ENCODE data around the gene CHRNE.

CHRNE gene

GRCh38 chr17:4902540-4902939 is 358 bp downstream of the CHRNE start:
- Histone ChIP-seq H3K9me3 (no peaks in the 10 kb centered on the region), H3K27ac (peak overlapping the region; percentile 95), H3K4me3 (ENCODE audit: low read depth in 1 of 2, low read length in 1 of 2) (peak overlapping the region in 1 of 2 experiments; percentile 63), H3K36me3 (peaks cover 3% of the 10 kb centered on the region), H3K4me1 (ENCODE audit: control insufficient read depth in 1 of 2, insufficient read depth in 1 of 2, low read depth in 1 of 2, low read length in 1 of 2) (peaks cover 37 to 49% of the 10 kb centered on the region in 2 experiments), H3K27me3 (peaks cover 75% of the 10 kb centered on the region)
- TF ChIP-seq CTCF (IDR thresholded peaks at IDR 0.05): no peak

- Histone ChIP-seq H3K4me1 (ENCODE audit: control insufficient read depth in 1 of 2, insufficient read depth in 1 of 2, low read depth in 1 of 2, low read length in 1 of 2) (peaks cover 37 to 49% of the 10 kb centered on the region in 2 experiments), H3K27ac (peak overlapping the region; percentile 95), H3K36me3 (peaks cover 10% of the 10 kb centered on the region), H3K4me3 (ENCODE audit: low read depth in 1 of 2, low read length in 1 of 2) (peak overlapping the region; percentile 63 to 86), H3K9me3 (no peaks in the 10 kb centered on the region), H3K27me3 (peaks cover 74% of the 10 kb centered on the region)
- no peak for TF ChIP-seq CTCF (IDR thresholded peaks at IDR 0.05)
Measured at GRCh38 chr17:4901648-4902344, 1.1 kb downstream of the CHRNE start.

GRCh38 chr17:4901108-4901647 is 1.7 kb downstream of the CHRNE start:
- H3K36me3 ChIP-seq: peaks cover 16% of the 10 kb centered on the region
- H3K9me3 ChIP-seq: no peaks in the 10 kb centered on the region
- H3K4me1 ChIP-seq (ENCODE audit: control insufficient read depth in 1 of 2, insufficient read depth in 1 of 2, low read depth in 1 of 2, low read length in 1 of 2): peaks cover 37 to 49% of the 10 kb centered on the region in 2 experiments
- H3K27me3 ChIP-seq: peaks cover 68% of the 10 kb centered on the region
- peak overlapping the region; percentile 63 to 86 for H3K4me3 ChIP-seq (ENCODE audit: low read depth in 1 of 2, low read length in 1 of 2)
- no peak for TF ChIP-seq CTCF (IDR thresholded peaks at IDR 0.05)
- H3K27ac ChIP-seq: peak overlapping the region; percentile 95

GRCh38 chr17:4900231-4901107 is 2.4 kb downstream of the CHRNE start:
- Histone ChIP-seq H3K9me3 (no peaks in the 10 kb centered on the region), H3K36me3 (peaks cover 23% of the 10 kb centered on the region), H3K27ac (peak overlapping the region; percentile 95), H3K4me3 (ENCODE audit: low read depth in 1 of 2, low read length in 1 of 2) (peak overlapping the region; percentile 63 to 86), H3K27me3 (peaks cover 63% of the 10 kb centered on the region), H3K4me1 (ENCODE audit: control insufficient read depth in 1 of 2, insufficient read depth in 1 of 2, low read depth in 1 of 2, low read length in 1 of 2) (peaks cover 37 to 49% of the 10 kb centered on the region in 2 experiments)
- TF ChIP-seq CTCF (IDR thresholded peaks at IDR 0.05): peak; percentile 28

- peak; percentile 29 for TF ChIP-seq CTCF (IDR thresholded peaks at IDR 0.05)
- Histone ChIP-seq H3K9me3 (no peaks in the 10 kb centered on the region), H3K4me1 (ENCODE audit: control insufficient read depth in 1 of 2, insufficient read depth in 1 of 2, low read depth in 1 of 2, low read length in 1 of 2) (peaks cover 37 to 49% of the 10 kb centered on the region in 2 experiments), H3K36me3 (peaks cover 32% of the 10 kb centered on the region), H3K4me3 (ENCODE audit: low read depth in 1 of 2, low read length in 1 of 2) (peak within 1 kb of the TSS; percentile 63 to 86), H3K27me3 (peaks cover 57% of the 10 kb centered on the region), H3K27ac (peak within 1 kb of the TSS; percentile 95)
Measured at GRCh38 chr17:4899341-4900230, 3.3 kb downstream of the CHRNE start, which contains the start of gene C17orf107. C17orf107 (plus strand) TSS chr17:4899536; CDS start chr17:4899763, 227 bp downstream.
